Esophagus squamous epithelium (tissue), 5 donors: Measurements from ENCODE around the gene UBR2. TPM values are rescaled to one million over a fixed set of nuclear protein-coding genes. Genes with fewer than 3 reads are reported as not detected.
A peak's percentile ranks its signal among the peaks of the same experiment; 100 is the strongest.
"Not testable (repeated sequence)": the region's sequence is repeated elsewhere in the genome, so short reads cannot be mapped to it uniquely, and the experiment has no call there.

Source experiments
- DNase-seq: peaks from one replicate; lab custom pipeline; 2025; lab: John Stamatoyannopoulos, UW
- H3K27ac ChIP-seq, 4 donors: fragments of 200-600 bp; sonication (generic); one replicate each; pipeline ENCODE4 v1.5.1; 2016 to 2019; ENCODE audit warnings: mild to moderate bottlenecking in 1 of 4
- H3K27me3 ChIP-seq, 4 donors: fragments of 200-600 bp; sonication (generic); 1 replicate in 3 of 4; 2 replicates in 1 of 4; pipeline versions ENCODE4 v1.5.1 to v1.6.0; 2017 to 2021; ENCODE audit warnings: antibody characterized with exemption in 1 of 4
- H3K36me3 ChIP-seq, 3 donors: fragments of 200-600 bp; sonication (generic); one replicate each; pipeline ENCODE4 v1.5.1; 2016 to 2019
- H3K4me1 ChIP-seq, 3 donors: fragments of 200-600 bp; sonication (generic); one replicate each; pipeline ENCODE4 v1.5.1; 2017 to 2019
- H3K4me3 ChIP-seq, 4 donors: fragments of 200-600 bp; sonication (generic); 1 replicate in 3 of 4; 2 replicates in 1 of 4; pipeline ENCODE4 v1.5.1; 2016 to 2019; ENCODE audit warnings: mild to moderate bottlenecking in 2 of 4, moderate library complexity in 1 of 4
- H3K9me3 ChIP-seq, 3 donors: fragments of 200-600 bp; sonication (generic); one replicate each; pipeline ENCODE4 v1.5.1; 2016 to 2019
- POLR2A ChIP-seq, 4 donors: fragments of 450-650 bp; IDR thresholded peaks; one replicate each; pipeline ENCODE4 v1.6.1; 2017; ENCODE audit warnings: antibody characterized with exemption in 4 of 4, mild to moderate bottlenecking in 4 of 4, moderate library complexity in 3 of 4
- WGBS, 2 donors: methylation state at CpG; one replicate each; pipeline ENCODE4 v1.1.5; 2018; 5-methylcytosine and 5-hydroxymethylcytosine counted together
- intact Hi-C: fragments of 100-400 bp; cut with DNase I; formaldehyde crosslinking; loops from one replicate; pipeline ENCODE4 v1.15.0; 2022
- total RNA-seq, 4 donors: library from RNA; depleted of rRNA; stranded (reverse); fragments of >200 nt; gene quantifications; one replicate each; pipeline ENCODE4 v1.1.0, GENCODE V29; 2016
- TF ChIP-seq, protein P1 (sequence below), 6 experiments: fragments of 450-650 bp in 4 of 6; fragments of 200-600 bp in 2 of 6; sonication (generic) in 2 of 6; IDR thresholded peaks; one replicate each; pipeline ENCODE4 v1.5.1; 2016 to 2019; ENCODE audit warnings: antibody characterized with exemption in 6 of 6, mild to moderate bottlenecking in 4 of 6, moderate library complexity in 4 of 6
- donor health status: DM: yes; HTN: yes; CAD: no.

Gene UBR2
- total RNA-seq, 4 donors from 2014 or later = 14.0 to 25.9 (median 20.4) TPM

- no peak for DNase-seq
- Histone ChIP-seq H3K27ac (peak overlapping the region; percentile 62 to 89 (median 86)), H3K4me3 (peak overlapping the region; percentile 24 to 61 (median 53))
These were observed 163.8 kb downstream of the UBR2 start for GRCh38 chr6:42727627-42728026.

GRCh38 chr6:42729731-42730130, 165.9 kb downstream of the UBR2 start:
- DNase-seq = no peak
- WGBS, 2 donors = 37 to 38% methylated on average over 2 of the region's 3 CpGs
- peaks cover 7 to 25% (median 15%) of the 10 kb centered on the region in 3 donors for H3K4me1 ChIP-seq
- intact Hi-C loops = loop anchor here (5.0 to 10.0 kb wide), 2 partner anchors 67 to 145 kb away; partner anchors contain the start of gene RPL7L1
- no peak overlapping the region for H3K4me3 ChIP-seq
- H3K27me3 ChIP-seq = no peaks in the 10 kb centered on the region
- no peak overlapping the region for H3K27ac ChIP-seq
- no peaks in the 10 kb centered on the region for H3K36me3 ChIP-seq
- no peaks in the 10 kb centered on the region for H3K9me3 ChIP-seq
- TF ChIP-seq, protein P1, sequence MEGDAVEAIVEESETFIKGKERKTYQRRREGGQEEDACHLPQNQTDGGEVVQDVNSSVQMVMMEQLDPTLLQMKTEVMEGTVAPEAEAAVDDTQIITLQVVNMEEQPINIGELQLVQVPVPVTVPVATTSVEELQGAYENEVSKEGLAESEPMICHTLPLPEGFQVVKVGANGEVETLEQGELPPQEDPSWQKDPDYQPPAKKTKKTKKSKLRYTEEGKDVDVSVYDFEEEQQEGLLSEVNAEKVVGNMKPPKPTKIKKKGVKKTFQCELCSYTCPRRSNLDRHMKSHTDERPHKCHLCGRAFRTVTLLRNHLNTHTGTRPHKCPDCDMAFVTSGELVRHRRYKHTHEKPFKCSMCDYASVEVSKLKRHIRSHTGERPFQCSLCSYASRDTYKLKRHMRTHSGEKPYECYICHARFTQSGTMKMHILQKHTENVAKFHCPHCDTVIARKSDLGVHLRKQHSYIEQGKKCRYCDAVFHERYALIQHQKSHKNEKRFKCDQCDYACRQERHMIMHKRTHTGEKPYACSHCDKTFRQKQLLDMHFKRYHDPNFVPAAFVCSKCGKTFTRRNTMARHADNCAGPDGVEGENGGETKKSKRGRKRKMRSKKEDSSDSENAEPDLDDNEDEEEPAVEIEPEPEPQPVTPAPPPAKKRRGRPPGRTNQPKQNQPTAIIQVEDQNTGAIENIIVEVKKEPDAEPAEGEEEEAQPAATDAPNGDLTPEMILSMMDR (IDR thresholded peaks at IDR 0.05) = no peak
- no peak for TF ChIP-seq POLR2A (IDR thresholded peaks at IDR 0.05)

More at GRCh38 chr6:42727627-42728026, 163.8 kb downstream of the UBR2 start:
- Histone ChIP-seq H3K9me3 (no peaks in the 10 kb centered on the region), H3K36me3 (no peaks in the 10 kb centered on the region), H3K27me3 (no peaks in the 10 kb centered on the region), H3K4me1 (peaks cover 7 to 25% (median 15%) of the 10 kb centered on the region in 3 donors)
- peak in 1 of 4 donors; percentile 14 for TF ChIP-seq POLR2A (IDR thresholded peaks at IDR 0.05)
- TF ChIP-seq, protein P1 (IDR thresholded peaks at IDR 0.05) = no peak
- 55 to 76% methylated on average over 8 to 13 of the region's 22 CpGs for WGBS, 2 donors
- intact Hi-C loops = loop anchor here (5.0 to 10.0 kb wide), 2 partner anchors 65 to 147 kb away; partner anchors contain the start of gene RPL7L1

- H3K9me3 ChIP-seq, H3K4me3 ChIP-seq, intact Hi-C loops, H3K36me3 ChIP-seq, H3K27ac ChIP-seq, H3K4me1 ChIP-seq, DNase-seq, H3K27me3 ChIP-seq: not testable (repeated sequence)
- 83 to 84% methylated on average over 12 of the region's 13 CpGs for WGBS, 2 donors
These were observed 170.1 kb downstream of the UBR2 start for GRCh38 chr6:42733867-42734481.

GRCh38 chr6:42735976-42736375, 172.1 kb downstream of the UBR2 start:
- Histone ChIP-seq H3K27me3 (no peaks in the 10 kb centered on the region), H3K9me3 (no peaks in the 10 kb centered on the region), H3K4me3 (no peak overlapping the region), H3K36me3 (no peaks in the 10 kb centered on the region), H3K4me1 (no peaks in the 10 kb centered on the region), H3K27ac (no peak overlapping the region)
- DNase-seq = no peak
- intact Hi-C loops = no loop called here
- WGBS, 2 donors = 87 to 98% methylated on average over 3 of the region's 3 CpGs
- TF ChIP-seq, protein P1 (IDR thresholded peaks at IDR 0.05) = no peak
- no peak for TF ChIP-seq POLR2A (IDR thresholded peaks at IDR 0.05)

DNA sequence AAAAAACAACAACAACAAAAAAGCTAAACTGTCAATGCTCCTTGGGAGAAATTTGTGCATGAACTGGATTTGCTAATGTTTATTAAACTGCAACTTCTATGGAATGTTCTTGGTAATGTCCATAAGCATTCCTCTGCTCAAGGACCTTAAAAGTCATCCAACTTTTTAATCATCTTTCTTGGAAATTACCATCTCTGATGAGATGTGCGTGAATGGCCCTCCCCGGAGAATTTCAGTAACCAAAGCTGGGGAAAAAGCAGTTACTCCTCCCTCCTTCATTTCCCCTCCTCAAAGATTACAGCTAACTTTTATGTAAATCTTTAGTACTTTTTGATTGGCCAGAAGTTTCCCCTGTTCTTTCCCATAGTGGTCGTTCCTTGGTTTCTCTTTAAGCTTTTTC, 176.9 kb downstream of the UBR2 start:
- no peak overlapping the region for H3K4me3 ChIP-seq
- no peak for DNase-seq
- H3K9me3 ChIP-seq = no peaks in the 10 kb centered on the region
- peaks cover 11 to 37% (median 32%) of the 10 kb centered on the region in 3 donors for H3K4me1 ChIP-seq
- 48 to 63% methylated on average over 3 of the region's 3 CpGs for WGBS, 2 donors
- no peak overlapping the region for H3K27ac ChIP-seq
- no peaks in the 10 kb centered on the region for H3K27me3 ChIP-seq
- H3K36me3 ChIP-seq = no peaks in the 10 kb centered on the region
- intact Hi-C loops = no loop called here
- no peak for TF ChIP-seq POLR2A (IDR thresholded peaks at IDR 0.05)
- TF ChIP-seq, protein P1 (IDR thresholded peaks at IDR 0.05) = no peak
